IMR-90 (cell line): Measurements from ENCODE around the gene OR2L2. TPM values are rescaled to one million over a fixed set of nuclear protein-coding genes. Genes with fewer than 3 reads are reported as not detected.

ENCODE experiments used
- ATAC-seq: fragments of 200-7000 bp; cut with Tn5 transposase; 2 replicates; pipeline ENCODE4 v1.9.1; 2020; ENCODE audit warnings: low read depth, mild to moderate bottlenecking, moderate library complexity
- BruUV-seq: library from RNA; stranded (reverse); fragments of 400-500 nt; replicated peaks from 2 replicates; lab custom pipeline; 2021; lab: Mats Ljungman, UMichigan
- CTCF ChIA-PET: fragments of 300-600 bp; formaldehyde crosslinking; extraction: SDS; loops from one replicate; lab custom pipeline; 2021; ENCODE audit warnings: antibody characterized with exemption; lab: Yijun Ruan, JAX
- POLR2A ChIA-PET: fragments of 300-600 bp; sonication (Branson Sonifier 250); formaldehyde crosslinking; loops from one replicate; lab custom pipeline; 2022; ENCODE audit warnings: antibody characterized with exemption; ENCODE audit not compliant: unreplicated experiment; lab: Charles Lee
- DNase-seq: peaks from one replicate; pipeline ENCODE4 v3.0.0; 2013
- H2AFZ ChIP-seq: replicated peaks from 2 replicates; pipeline ENCODE3; 2013; ENCODE audit warnings: low read length, mild to moderate bottlenecking; ENCODE audit not compliant: poor library complexity
- H2AK5ac ChIP-seq: 2 replicates; pipeline ENCODE4 v1.6.1; 2013; ENCODE audit warnings: low read depth, low read length, inconsistent platforms
- H2AK9ac ChIP-seq: replicated peaks from 2 replicates; pipeline ENCODE3; 2013; ENCODE audit warnings: mild to moderate bottlenecking, low read depth, low read length, moderate library complexity; ENCODE audit not compliant: poor library complexity
- H2BK120ac ChIP-seq: 2 replicates; pipeline ENCODE4 v1.6.1; 2013; ENCODE audit warnings: low read depth, low read length, inconsistent platforms
- H2BK15ac ChIP-seq: 3 replicates; pipeline ENCODE4 v1.6.1; 2013; ENCODE audit warnings: low read depth, low read length, inconsistent platforms
- H2BK20ac ChIP-seq: 2 replicates; pipeline ENCODE4 v1.6.1; 2013; ENCODE audit warnings: low read depth, mild to moderate bottlenecking, inconsistent platforms, low read length, moderate library complexity
- H2BK5ac ChIP-seq: 2 replicates; pipeline ENCODE4 v1.6.1; 2013; ENCODE audit warnings: mild to moderate bottlenecking, low read depth, low read length, inconsistent platforms; ENCODE audit not compliant: poor library complexity, severe bottlenecking
- H3K14ac ChIP-seq: replicated peaks from 2 replicates; pipeline ENCODE4 v1.6.1; 2013; ENCODE audit warnings: low read depth, low read length, inconsistent platforms
- H3K18ac ChIP-seq: 2 replicates; pipeline ENCODE4 v1.6.1; 2013; ENCODE audit warnings: low read depth, low read length, control low read depth
- H3K23ac ChIP-seq: 2 replicates; pipeline ENCODE4 v1.6.1; 2013; ENCODE audit warnings: low read depth, low read length, inconsistent platforms
- H3K27ac ChIP-seq: 2 replicates; pipeline ENCODE4 v1.5.1; 2013; ENCODE audit warnings: mild to moderate bottlenecking, control low read depth, low read length; ENCODE audit not compliant: insufficient read depth
- H3K27me3 ChIP-seq: 2 replicates; pipeline ENCODE4 v1.6.1; 2013; ENCODE audit warnings: low read length; ENCODE audit not compliant: control insufficient read depth, insufficient read depth
- H3K36me3 ChIP-seq: 2 replicates; pipeline ENCODE4 v1.6.1; 2013; ENCODE audit warnings: low read length, mixed read lengths; ENCODE audit not compliant: control insufficient read depth, insufficient read depth
- H3K4ac ChIP-seq: 2 replicates; pipeline ENCODE4 v1.6.1; 2013; ENCODE audit warnings: low read depth, low read length, inconsistent platforms
- H3K4me1 ChIP-seq: 2 replicates; pipeline ENCODE4 v1.6.1; 2013; ENCODE audit warnings: low read length, mixed read lengths; ENCODE audit not compliant: control insufficient read depth, insufficient read depth
- H3K4me2 ChIP-seq: 2 replicates; pipeline ENCODE4 v1.6.1; 2013; ENCODE audit warnings: low read depth, mild to moderate bottlenecking, control low read depth, low read length, moderate library complexity
- H3K4me3 ChIP-seq: 2 replicates; pipeline ENCODE4 v1.5.1; 2013; ENCODE audit warnings: low read depth, mild to moderate bottlenecking, control low read depth, low read length, moderate library complexity; ENCODE audit not compliant: insufficient read depth
- H3K56ac ChIP-seq: 2 replicates; pipeline ENCODE4 v1.6.1; 2013; ENCODE audit warnings: low read length, inconsistent platforms; ENCODE audit not compliant: insufficient read depth; ENCODE audit errors: extremely low read depth
- H3K79me1 ChIP-seq, 2 experiments: 2 replicates each; pipeline ENCODE4 v1.6.1; 2013; ENCODE audit warnings: low read length in 2 of 2, inconsistent platforms in 1 of 2, low read depth in 1 of 2
- H3K9ac ChIP-seq: 2 replicates; pipeline ENCODE4 v1.6.1; 2013; ENCODE audit warnings: low read depth, low read length, control low read depth
- H3K9me1 ChIP-seq: 2 replicates; pipeline ENCODE4 v1.6.1; 2013; ENCODE audit warnings: low read length, inconsistent platforms; ENCODE audit not compliant: insufficient read depth
- H3K9me3 ChIP-seq: 2 replicates; pipeline ENCODE4 v1.6.1; 2013; ENCODE audit warnings: low read length; ENCODE audit not compliant: control insufficient read depth, insufficient read depth
- H4K20me1 ChIP-seq: 2 replicates; pipeline ENCODE4 v1.6.1; 2013; ENCODE audit warnings: low read length, inconsistent platforms; ENCODE audit not compliant: insufficient read depth
- H4K5ac ChIP-seq: 2 replicates; pipeline ENCODE4 v1.6.1; 2013; ENCODE audit warnings: mild to moderate bottlenecking, low read depth, low read length, control low read depth
- H4K8ac ChIP-seq, 2 experiments: 2 replicates each; pipeline ENCODE4 v1.6.1; 2013; ENCODE audit warnings: low read depth in 2 of 2, low read length in 2 of 2, control low read depth in 1 of 2, inconsistent platforms in 1 of 2
- H4K91ac ChIP-seq: 2 replicates; pipeline ENCODE4 v1.6.1; 2013; ENCODE audit warnings: low read depth, low read length, inconsistent platforms; ENCODE audit not compliant: insufficient read depth
- BHLHE40 ChIP-seq: fragments of 150-350 bp; IDR thresholded peaks from 2 replicates; pipeline ENCODE4 v1.6.1; 2016; ENCODE audit warnings: mild to moderate bottlenecking, low read depth, low read length
- CEBPB ChIP-seq: IDR thresholded peaks from 2 replicates; pipeline ENCODE4 v1.6.1; 2012; ENCODE audit warnings: low read depth, low read length, improper control_type of control experiment
- CHD1 ChIP-seq: IDR thresholded peaks from 2 replicates; pipeline ENCODE4 v1.6.1; 2012; ENCODE audit warnings: low read depth, low read length, improper control_type of control experiment
- FOS ChIP-seq: fragments of 150-350 bp; IDR thresholded peaks from 2 replicates; pipeline ENCODE4 v1.6.1; 2016; ENCODE audit warnings: low read depth, low read length
- MAFK ChIP-seq: IDR thresholded peaks from 2 replicates; pipeline ENCODE4 v1.6.1; 2012; ENCODE audit warnings: low read depth, low read length, improper control_type of control experiment
- MAZ ChIP-seq: IDR thresholded peaks from 2 replicates; pipeline ENCODE4 v1.6.1; 2012; ENCODE audit warnings: low read depth, mild to moderate bottlenecking, low read length, improper control_type of control experiment, moderate library complexity, borderline replicate concordance
- NFE2L2 ChIP-seq: fragments of 150-350 bp; IDR thresholded peaks from 2 replicates; pipeline ENCODE4 v1.6.1; 2016; ENCODE audit warnings: low read depth, mild to moderate bottlenecking, low read length
- POLR2A ChIP-seq: IDR thresholded peaks from 2 replicates; pipeline ENCODE4 v1.6.1; 2012; ENCODE audit warnings: mild to moderate bottlenecking, low read depth, low read length
- RCOR1 ChIP-seq: IDR thresholded peaks from 2 replicates; pipeline ENCODE4 v1.6.1; 2012; ENCODE audit warnings: mild to moderate bottlenecking, low read length, improper control_type of control experiment; ENCODE audit not compliant: insufficient replicate concordance
- RFX5 ChIP-seq: IDR thresholded peaks from 2 replicates; pipeline ENCODE4 v1.8.0; 2012; ENCODE audit warnings: low read depth, mild to moderate bottlenecking, low read length, moderate library complexity
- WGBS, 2 experiments: methylation state at CpG; one replicate each; pipeline versions ENCODE4 v1.1.5 to v1.1.7; 2013; ENCODE audit warnings: missing lambda C conversion rate in 2 of 2; ENCODE audit not compliant: insufficient read length in 1 of 2; ENCODE audit errors: extremely low coverage in 2 of 2; 5-methylcytosine and 5-hydroxymethylcytosine counted together
- dilution Hi-C: fragments of 300-500 bp; cut with HindIII; formaldehyde crosslinking; loops from one replicate; pipeline ENCODE4 v1.14.3; 2018; ENCODE audit warnings: low sequenced_read_pairs; ENCODE audit not compliant: unreplicated experiment
- in situ Hi-C: fragments of 300-500 bp; cut with MboI; formaldehyde crosslinking; loops from 3 replicates; pipeline ENCODE4 v1.14.3; 2019; ENCODE audit warnings: low sequenced_read_pairs, inconsistent platforms, mixed read lengths
- intact Hi-C: fragments of 100-400 bp; cut with micrococcal nuclease; formaldehyde crosslinking; loops from 2 replicates; pipeline ENCODE4 v1.10.0; 2022
- polyA plus RNA-seq, 3 experiments: library from polyadenylated mRNA; depleted of rRNA; stranded (reverse); fragments of >200 nt; gene quantifications; 2 replicates each; pipeline ENCODE4 v1.2.3, GENCODE V29; 2012; ENCODE audit warnings: low replicate concordance in 1 of 3
- total RNA-seq: library from RNA; depleted of rRNA; stranded (reverse); fragments of >200 nt; gene quantifications from 2 replicates; pipeline ENCODE4 v1.2.3, GENCODE V29; 2012
- TF ChIP-seq, protein P1 (sequence below): conservative IDR thresholded peaks from 2 replicates; pipeline ENCODE4 v1.5.1; 2012; ENCODE audit warnings: mild to moderate bottlenecking, low read depth, low read length, improper control_type of control experiment
- TF ChIP-seq, protein P2 (sequence below): fragments of 150-350 bp; IDR thresholded peaks from 2 replicates; pipeline ENCODE4 v1.6.1; 2016; ENCODE audit warnings: low read depth, mild to moderate bottlenecking, low read length, moderate library complexity, borderline replicate concordance

The OR2L2 gene
- total and polyA plus RNA-seq, 2 of the 4 experiments (the other 2 are of a cell fraction), result not detected

DNA sequence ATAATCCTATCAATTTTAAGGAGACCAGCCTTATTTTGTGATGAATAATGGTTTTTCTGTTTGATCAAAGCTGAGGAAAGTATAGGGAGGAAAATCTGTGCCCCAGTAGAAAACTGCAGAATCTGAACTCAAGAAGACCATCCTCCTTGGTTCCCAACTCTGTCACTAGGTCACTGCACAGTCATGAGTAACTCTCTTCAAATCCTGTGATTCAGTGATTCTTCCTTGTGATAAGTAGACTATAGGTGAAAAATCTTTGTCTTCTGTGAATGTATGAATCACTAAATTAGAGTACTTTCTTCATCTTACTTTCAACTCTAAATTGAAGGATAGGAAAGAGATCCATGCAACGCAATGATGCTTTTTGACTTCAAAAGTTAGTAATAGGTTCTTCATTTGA, 29.7 kb upstream of the OR2L2 start:
- DNase-seq (no peak), ATAC-seq (no peak)
- no peak overlapping the region for H2BK5ac ChIP-seq
- H4K5ac ChIP-seq, result no peak overlapping the region
- dilution Hi-C loops, result no loop called here
- ChIA-PET POLR2A (no interaction called here), CTCF (no interaction called here)
- H3K9me1 ChIP-seq, result no peaks in the 10 kb centered on the region
- H3K4me1 ChIP-seq, result no peaks in the 10 kb centered on the region
- no peak overlapping the region for H2BK120ac ChIP-seq
- no peak overlapping the region for H4K91ac ChIP-seq
- TF ChIP-seq RCOR1 (no peak), NFE2L2 (no peak), CHD1 (no peak), BHLHE40 (no peak), POLR2A (no peak), MAFK (no peak), CEBPB (no peak), RFX5 (no peak), FOS (no peak), MAZ (no peak)
- TF ChIP-seq, protein P1, sequence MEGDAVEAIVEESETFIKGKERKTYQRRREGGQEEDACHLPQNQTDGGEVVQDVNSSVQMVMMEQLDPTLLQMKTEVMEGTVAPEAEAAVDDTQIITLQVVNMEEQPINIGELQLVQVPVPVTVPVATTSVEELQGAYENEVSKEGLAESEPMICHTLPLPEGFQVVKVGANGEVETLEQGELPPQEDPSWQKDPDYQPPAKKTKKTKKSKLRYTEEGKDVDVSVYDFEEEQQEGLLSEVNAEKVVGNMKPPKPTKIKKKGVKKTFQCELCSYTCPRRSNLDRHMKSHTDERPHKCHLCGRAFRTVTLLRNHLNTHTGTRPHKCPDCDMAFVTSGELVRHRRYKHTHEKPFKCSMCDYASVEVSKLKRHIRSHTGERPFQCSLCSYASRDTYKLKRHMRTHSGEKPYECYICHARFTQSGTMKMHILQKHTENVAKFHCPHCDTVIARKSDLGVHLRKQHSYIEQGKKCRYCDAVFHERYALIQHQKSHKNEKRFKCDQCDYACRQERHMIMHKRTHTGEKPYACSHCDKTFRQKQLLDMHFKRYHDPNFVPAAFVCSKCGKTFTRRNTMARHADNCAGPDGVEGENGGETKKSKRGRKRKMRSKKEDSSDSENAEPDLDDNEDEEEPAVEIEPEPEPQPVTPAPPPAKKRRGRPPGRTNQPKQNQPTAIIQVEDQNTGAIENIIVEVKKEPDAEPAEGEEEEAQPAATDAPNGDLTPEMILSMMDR, result no peak
- TF ChIP-seq, protein P2, sequence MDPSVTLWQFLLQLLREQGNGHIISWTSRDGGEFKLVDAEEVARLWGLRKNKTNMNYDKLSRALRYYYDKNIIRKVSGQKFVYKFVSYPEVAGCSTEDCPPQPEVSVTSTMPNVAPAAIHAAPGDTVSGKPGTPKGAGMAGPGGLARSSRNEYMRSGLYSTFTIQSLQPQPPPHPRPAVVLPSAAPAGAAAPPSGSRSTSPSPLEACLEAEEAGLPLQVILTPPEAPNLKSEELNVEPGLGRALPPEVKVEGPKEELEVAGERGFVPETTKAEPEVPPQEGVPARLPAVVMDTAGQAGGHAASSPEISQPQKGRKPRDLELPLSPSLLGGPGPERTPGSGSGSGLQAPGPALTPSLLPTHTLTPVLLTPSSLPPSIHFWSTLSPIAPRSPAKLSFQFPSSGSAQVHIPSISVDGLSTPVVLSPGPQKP, result no peak
- no peak overlapping the region for H2AK5ac ChIP-seq
- no peak overlapping the region for H3K27ac ChIP-seq
- no peak overlapping the region for H3K9ac ChIP-seq
- H2AFZ ChIP-seq, result no peak overlapping the region
- no peak overlapping the region for H3K14ac ChIP-seq
- no peak overlapping the region for H3K4me3 ChIP-seq
- no peak overlapping the region for H2BK15ac ChIP-seq
- H2BK20ac ChIP-seq, result no peak overlapping the region
- H4K20me1 ChIP-seq, result no peaks in the 10 kb centered on the region
- no TSS peak for BruUV-seq
- H3K36me3 ChIP-seq, result no peaks in the 10 kb centered on the region
- H3K79me1 ChIP-seq, result no peaks in the 10 kb centered on the region
- no peak overlapping the region for H2AK9ac ChIP-seq
- no peak overlapping the region for H3K4ac ChIP-seq
- H3K18ac ChIP-seq, result no peak overlapping the region
- H4K8ac ChIP-seq, result no peak overlapping the region
- H3K4me2 ChIP-seq, result no peak overlapping the region
- no peak overlapping the region for H3K56ac ChIP-seq
- intact Hi-C loops, result no loop called here
- in situ Hi-C loops, result no loop called here
- H3K23ac ChIP-seq, result no peak overlapping the region
- peaks cover 7% of the 10 kb centered on the region for H3K9me3 ChIP-seq
- no CpG with 5 or more reads among the region's 1 CpG for WGBS, 2 experiments
- H3K27me3 ChIP-seq, result no peaks in the 10 kb centered on the region
